Stimulated activated memory B cell treated with anti-CD40 and anti-IgM and Interleukin-4, amounts not matched to agents 10 μg/mL and 1 μg/mL and 100 μg/mL, for 72 hours (primary cell): ENCODE results near the gene UTP15.

Experiments
- ATAC-seq: fragments of 150-1000 bp; cut with Tn5 transposase; 2 replicates; pipeline ENCODE4 v1.10.0; 2021
- H3K27ac Mint-ChIP-seq: one replicate; pipeline ENCODE4 v1.8.0; 2022; ENCODE audit warnings: mild to moderate bottlenecking, mixed read lengths
- H3K27me3 Mint-ChIP-seq: one replicate; pipeline ENCODE4 v1.8.0; 2022; ENCODE audit warnings: mixed read lengths
- H3K36me3 Mint-ChIP-seq: one replicate; pipeline ENCODE4 v1.8.0; 2022; ENCODE audit warnings: mixed read lengths
- H3K4me1 Mint-ChIP-seq: one replicate; pipeline ENCODE4 v1.8.0; 2022; ENCODE audit warnings: mixed read lengths
- H3K4me3 Mint-ChIP-seq: one replicate; pipeline ENCODE4 v1.8.0; 2022; ENCODE audit warnings: mild to moderate bottlenecking, moderate library complexity, mixed read lengths
- H3K9me3 Mint-ChIP-seq: one replicate; pipeline ENCODE4 v1.8.0; 2022; ENCODE audit warnings: mixed read lengths

UTP15 gene

DNA sequence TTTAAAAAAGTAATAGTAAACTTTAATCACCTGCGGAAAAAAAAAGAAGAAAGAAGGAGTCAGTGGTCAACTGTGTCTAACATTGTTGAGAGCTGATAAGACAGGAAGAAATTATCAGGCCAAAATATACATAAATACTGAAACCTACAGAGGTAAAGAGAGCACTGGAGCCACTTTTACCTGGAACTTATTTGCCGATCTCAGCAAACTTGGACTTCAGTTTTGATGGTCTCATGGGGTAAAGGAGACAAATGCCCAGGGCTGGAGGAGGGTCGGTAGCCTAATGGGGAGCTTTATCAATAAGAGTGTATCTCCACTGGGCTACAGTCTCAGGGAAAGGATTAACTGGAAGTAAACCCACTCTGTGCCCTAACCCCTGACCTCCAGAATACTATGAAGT, 33.8 kb downstream of the UTP15 start:
- H3K27ac Mint-ChIP-seq = no peak overlapping the region
- ATAC-seq = no peak

DNA sequence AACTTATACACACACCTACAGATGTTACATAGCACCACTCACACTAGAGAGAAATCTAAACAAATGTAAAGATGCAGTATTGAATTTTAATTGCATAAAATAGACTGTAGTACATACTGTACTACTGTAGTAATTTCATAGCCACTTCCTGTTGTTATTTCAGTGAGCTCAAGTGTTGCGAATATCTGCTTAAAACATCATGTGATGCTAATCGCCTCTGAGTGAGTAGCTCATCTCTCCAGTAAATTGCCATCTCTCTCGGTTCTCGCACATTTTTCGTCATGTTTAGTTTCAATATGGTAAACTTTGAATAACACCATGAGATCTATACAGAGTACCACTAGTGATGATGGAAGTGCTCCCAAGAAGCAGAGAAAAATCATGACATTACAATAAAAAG, 38.5 kb downstream of the UTP15 start:
- peaks cover 4% of the 10 kb centered on the region for H3K9me3 Mint-ChIP-seq
- no peak overlapping the region for H3K27ac Mint-ChIP-seq
- H3K4me3 Mint-ChIP-seq = no peak overlapping the region
- H3K36me3 Mint-ChIP-seq = peaks cover 5% of the 10 kb centered on the region
- no peaks in the 10 kb centered on the region for H3K27me3 Mint-ChIP-seq
- no peaks in the 10 kb centered on the region for H3K4me1 Mint-ChIP-seq
- no peak for ATAC-seq

More for the DNA sequence above, 33.8 kb downstream of the UTP15 start:
- peaks cover 5% of the 10 kb centered on the region for H3K36me3 Mint-ChIP-seq
- H3K27me3 Mint-ChIP-seq = no peaks in the 10 kb centered on the region
- H3K4me3 Mint-ChIP-seq = no peak overlapping the region
- no peaks in the 10 kb centered on the region for H3K4me1 Mint-ChIP-seq
- peaks cover 4% of the 10 kb centered on the region for H3K9me3 Mint-ChIP-seq

DNA sequence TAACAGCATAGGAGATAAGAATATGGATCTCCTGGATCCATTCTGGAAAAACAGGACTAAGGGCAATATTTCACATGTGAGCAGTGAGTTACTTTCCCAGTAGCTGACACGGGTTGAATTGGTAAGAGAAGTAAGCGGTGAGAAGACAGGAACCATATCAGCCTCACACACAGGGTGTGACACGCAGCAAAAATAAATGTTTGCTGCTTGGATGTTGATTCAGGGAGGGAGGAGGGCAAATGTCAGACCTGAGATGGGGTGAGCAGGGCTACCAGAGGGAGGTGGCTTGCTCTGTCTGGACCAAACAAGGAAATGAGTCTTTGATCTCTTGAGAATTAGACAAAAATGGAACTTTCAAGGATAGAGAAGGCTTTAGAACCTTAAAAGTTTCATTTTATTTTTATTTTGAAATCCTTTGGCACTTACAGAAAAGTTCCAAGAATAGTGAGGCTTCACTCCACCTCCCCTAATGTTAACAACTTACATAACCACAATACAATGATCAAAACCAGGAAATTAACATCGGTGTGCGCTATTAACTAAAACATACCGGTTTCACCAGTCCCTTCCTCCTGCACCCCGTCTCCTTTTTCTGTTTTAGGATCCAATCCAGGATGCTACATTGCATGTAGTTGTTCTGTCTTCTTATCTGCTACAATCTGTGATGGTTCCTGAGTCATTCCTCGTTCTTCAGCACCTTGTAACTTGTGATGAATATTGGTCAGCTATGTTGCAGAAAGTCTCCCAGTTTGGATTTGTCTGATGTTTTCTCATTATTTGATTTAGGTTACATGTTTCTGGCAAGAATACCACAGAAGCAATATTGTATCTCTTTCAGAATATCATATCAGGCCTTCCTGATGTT, 39.9 kb downstream of the UTP15 start:
- H3K9me3 Mint-ChIP-seq = peaks cover 4% of the 10 kb centered on the region
- H3K4me1 Mint-ChIP-seq = no peaks in the 10 kb centered on the region
- peaks cover 5% of the 10 kb centered on the region for H3K36me3 Mint-ChIP-seq
- ATAC-seq = no peak
- H3K4me3 Mint-ChIP-seq = no peak overlapping the region
- peaks cover 4% of the 10 kb centered on the region for H3K27me3 Mint-ChIP-seq
- H3K27ac Mint-ChIP-seq = no peak overlapping the region

DNA sequence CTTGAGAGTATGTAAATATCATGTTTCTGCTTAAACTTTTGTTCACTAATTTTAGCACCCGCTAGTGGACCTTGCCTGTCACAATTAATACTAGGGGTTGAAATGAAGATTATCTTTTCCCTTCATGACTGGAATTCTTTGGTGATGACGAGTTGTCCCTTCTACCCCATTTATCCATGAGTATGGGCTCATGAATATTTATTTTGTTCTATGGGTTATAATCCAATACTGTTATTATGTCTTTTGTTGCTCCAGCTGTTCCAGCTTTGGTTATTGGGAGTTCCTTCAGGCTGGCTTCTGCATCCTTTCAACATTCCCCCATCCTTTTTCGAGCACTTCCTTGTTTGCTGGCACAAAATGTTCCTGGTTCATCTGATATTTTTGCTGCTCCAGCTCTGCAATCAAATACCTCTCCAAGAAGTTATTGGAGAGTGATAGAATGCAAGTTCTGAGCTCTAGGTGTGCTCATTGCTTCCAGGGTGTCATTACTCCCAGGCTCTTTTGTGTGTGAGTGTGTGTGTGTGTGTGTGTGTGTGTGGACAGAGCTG, 40.7 kb downstream of the UTP15 start:
- Mint-ChIP-seq H3K27me3 (peaks cover 13% of the 10 kb centered on the region), H3K4me1 (no peaks in the 10 kb centered on the region), H3K9me3 (peaks cover 7% of the 10 kb centered on the region), H3K4me3 (no peak overlapping the region), H3K36me3 (peaks cover 5% of the 10 kb centered on the region), H3K27ac (no peak overlapping the region)
- ATAC-seq = no peak

DNA sequence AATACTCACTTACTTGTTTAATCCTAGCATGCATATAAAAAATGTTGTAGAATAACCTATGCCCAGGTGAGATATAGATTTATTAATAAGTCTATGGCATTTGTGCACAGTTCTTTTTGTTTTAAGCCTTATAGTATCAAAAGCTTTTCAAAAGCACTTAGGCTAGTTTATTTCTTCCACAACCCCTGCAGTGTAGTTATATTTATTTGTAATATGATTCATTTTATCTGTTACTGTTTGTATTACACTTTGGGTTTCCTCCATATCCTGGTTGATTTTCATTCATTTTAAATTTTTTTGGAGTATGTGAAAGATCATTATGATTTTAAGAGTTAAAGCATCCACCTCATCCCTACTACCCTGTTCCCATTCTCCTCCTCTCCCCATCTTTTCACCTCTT, 41.7 kb downstream of the UTP15 start:
- no peak for ATAC-seq
- peaks cover 16% of the 10 kb centered on the region for H3K27me3 Mint-ChIP-seq
- no peaks in the 10 kb centered on the region for H3K4me1 Mint-ChIP-seq
- no peak overlapping the region for H3K4me3 Mint-ChIP-seq
- H3K9me3 Mint-ChIP-seq = peaks cover 3% of the 10 kb centered on the region
- H3K36me3 Mint-ChIP-seq = no peaks in the 10 kb centered on the region
- H3K27ac Mint-ChIP-seq = no peak overlapping the region

DNA sequence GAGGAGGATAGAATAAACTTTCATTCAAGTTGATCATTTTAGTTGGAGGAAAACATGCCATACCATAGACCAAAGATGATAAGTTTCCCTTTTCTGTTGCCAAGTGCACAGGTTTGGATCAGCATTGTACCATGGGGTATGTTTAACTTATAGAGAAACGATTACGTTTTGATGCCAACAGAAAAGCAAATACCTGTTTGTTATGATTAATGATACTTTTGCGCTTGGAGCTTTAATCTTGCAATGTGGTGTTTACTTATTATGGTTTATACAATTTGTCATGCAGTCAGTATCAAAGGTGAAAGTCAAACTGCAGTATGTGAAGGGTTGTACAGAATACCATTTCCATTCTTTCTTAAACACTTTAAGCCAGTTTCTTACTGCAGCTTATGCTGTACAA, 47.3 kb downstream of the UTP15 start:
- H3K36me3 Mint-ChIP-seq = no peaks in the 10 kb centered on the region
- H3K27me3 Mint-ChIP-seq = peaks cover 47% of the 10 kb centered on the region

DNA sequence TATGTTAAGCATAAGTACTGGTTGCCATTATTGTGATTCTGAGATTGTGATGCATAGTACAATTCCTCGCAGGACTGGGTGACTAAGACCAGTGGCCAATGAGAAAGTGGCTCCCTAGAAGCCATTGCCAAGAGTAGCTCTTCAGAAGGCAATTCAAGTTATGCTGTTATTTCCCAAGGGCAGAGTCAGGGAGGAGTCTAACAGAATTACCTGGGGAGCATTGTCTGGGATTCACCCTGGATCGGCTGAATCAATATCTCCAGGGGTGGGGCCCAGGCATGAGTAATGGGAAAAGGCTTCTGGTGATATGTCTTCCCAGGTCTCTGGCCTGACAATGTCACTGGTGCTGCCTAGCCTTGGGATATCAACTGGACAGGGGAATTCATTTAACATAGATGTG, 49.5 kb downstream of the UTP15 start:
- Mint-ChIP-seq H3K27me3 (peaks cover 55% of the 10 kb centered on the region), H3K4me1 (no peaks in the 10 kb centered on the region), H3K9me3 (peaks cover 3% of the 10 kb centered on the region), H3K4me3 (no peak overlapping the region), H3K36me3 (no peaks in the 10 kb centered on the region), H3K27ac (no peak overlapping the region)
- ATAC-seq = no peak

More for the DNA sequence above, 47.3 kb downstream of the UTP15 start:
- Mint-ChIP-seq H3K4me1 (no peaks in the 10 kb centered on the region), H3K27ac (no peak overlapping the region), H3K4me3 (no peak overlapping the region), H3K9me3 (peaks cover 3% of the 10 kb centered on the region)
- no peak for ATAC-seq

DNA sequence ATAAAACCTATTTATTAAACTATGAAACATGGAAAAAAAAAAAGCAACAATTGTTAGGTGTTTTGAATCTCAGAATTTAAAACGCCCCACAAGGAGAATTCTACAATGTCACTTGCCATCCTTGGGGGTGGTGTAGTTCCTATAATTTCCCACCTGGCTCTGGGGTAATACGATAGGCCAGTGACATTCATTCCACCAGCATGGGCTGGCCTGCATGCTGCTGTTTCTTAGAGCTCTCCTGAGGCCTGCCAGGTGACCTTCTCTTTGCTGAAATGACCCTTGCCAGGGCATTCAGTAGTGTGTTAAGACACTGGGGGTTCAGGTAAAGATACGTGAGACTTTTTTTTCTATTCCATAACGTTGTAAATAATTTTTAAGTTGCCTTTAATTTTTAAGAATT, 50.4 kb downstream of the UTP15 start:
- ATAC-seq = no peak
- no peaks in the 10 kb centered on the region for H3K4me1 Mint-ChIP-seq
- no peaks in the 10 kb centered on the region for H3K36me3 Mint-ChIP-seq
- no peak overlapping the region for H3K4me3 Mint-ChIP-seq
- H3K27ac Mint-ChIP-seq = no peak overlapping the region
- H3K9me3 Mint-ChIP-seq = peaks cover under 1% of the 10 kb centered on the region
- H3K27me3 Mint-ChIP-seq = peaks cover 48% of the 10 kb centered on the region

DNA sequence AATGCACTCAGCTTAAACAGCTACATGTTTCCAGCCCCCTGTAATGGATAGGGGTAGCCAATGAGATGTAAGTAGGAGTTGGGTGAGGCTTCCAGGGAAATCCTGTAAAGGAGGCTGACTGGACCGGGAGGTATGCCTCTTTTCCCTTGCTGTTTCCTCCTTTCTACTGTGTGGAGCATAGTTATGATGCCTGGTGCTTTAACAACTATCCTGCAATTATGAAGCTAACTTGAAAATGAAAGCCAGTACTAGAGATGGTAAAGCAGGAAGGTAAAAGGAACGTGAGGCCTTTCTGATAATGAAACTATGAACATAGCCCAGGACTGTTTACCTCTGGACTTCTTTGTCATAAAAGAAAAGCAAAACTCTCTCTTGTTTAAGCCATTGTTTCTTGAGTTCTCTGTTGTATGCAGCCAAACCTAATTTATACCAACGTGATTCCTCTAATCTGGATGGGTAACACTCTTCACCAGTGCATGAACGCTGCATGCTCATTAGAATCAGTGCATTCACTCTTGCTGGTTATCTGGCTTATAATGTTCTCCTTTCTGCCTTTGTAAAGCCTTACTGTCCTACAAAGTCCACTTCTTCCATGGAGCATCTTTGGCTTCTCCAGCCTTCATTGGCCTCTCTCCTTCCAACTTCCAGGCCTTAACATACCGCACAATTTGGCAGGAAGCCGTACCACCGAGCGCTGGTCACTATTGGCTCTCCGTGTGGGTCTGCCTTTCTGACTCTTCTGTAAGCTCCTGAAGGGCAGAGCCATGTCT, 52.2 kb downstream of the UTP15 start:
- Mint-ChIP-seq H3K36me3 (no peaks in the 10 kb centered on the region), H3K9me3 (no peaks in the 10 kb centered on the region), H3K27me3 (peaks cover 55% of the 10 kb centered on the region), H3K27ac (no peak overlapping the region), H3K4me1 (no peaks in the 10 kb centered on the region), H3K4me3 (no peak overlapping the region)
- ATAC-seq = no peak

DNA sequence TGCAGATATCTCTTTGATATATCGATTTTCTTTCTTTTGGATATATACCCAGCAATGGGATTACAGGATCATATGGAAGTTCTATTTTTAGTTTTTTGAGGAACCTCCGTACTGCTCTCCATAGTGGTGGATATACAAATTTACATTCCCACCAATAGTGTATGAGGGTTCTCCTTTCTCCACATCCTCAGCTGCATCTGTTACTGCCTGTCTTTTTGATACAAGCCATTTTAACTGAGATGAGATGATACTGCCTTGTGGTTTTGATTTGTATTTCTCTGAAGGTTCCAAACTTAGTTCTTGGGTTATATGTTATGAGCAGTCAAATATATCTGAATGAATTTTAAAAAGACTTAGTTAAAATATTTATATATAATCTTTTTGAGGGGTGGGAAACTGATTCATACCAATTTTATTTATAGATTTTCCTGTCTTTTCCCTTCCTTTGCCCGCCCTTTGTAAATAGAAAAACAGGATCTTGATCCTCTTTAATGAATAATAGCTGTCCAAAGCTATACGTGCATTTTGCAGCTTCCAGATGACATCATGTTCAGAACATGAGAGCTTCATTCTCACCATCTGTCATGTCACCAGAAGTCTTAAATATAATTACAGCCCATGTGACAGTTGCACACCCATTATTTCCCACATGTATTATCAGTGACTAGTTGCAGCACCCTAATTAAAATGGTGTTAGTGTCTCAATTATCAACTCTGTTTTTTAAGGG, 54.2 kb downstream of the UTP15 start:
- no peak for ATAC-seq
- no peaks in the 10 kb centered on the region for H3K36me3 Mint-ChIP-seq
- H3K4me3 Mint-ChIP-seq = no peak overlapping the region
- peaks cover 58% of the 10 kb centered on the region for H3K27me3 Mint-ChIP-seq
- H3K9me3 Mint-ChIP-seq = no peaks in the 10 kb centered on the region
- no peak overlapping the region for H3K27ac Mint-ChIP-seq
- no peaks in the 10 kb centered on the region for H3K4me1 Mint-ChIP-seq

DNA sequence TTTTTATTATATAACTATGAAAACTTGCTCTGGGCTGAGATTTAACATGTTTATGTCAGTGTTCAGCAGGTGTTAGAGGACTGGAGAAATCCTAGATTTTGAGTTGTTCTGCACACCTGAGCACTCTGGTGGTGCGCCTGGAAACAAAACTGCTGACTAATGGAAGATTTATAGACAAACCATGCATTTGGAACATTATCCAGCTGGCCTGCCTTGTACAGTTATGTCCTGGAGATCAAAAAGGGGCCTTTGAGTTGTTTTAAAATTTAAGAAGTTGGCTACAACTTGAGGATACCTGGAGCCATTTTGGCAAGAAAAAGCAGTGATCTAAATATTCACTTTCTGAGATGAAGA, 54.8 kb downstream of the UTP15 start:
- H3K4me1 Mint-ChIP-seq = peaks cover 5% of the 10 kb centered on the region
- H3K27me3 Mint-ChIP-seq = peaks cover 58% of the 10 kb centered on the region
- H3K27ac Mint-ChIP-seq = no peak overlapping the region
- no peaks in the 10 kb centered on the region for H3K36me3 Mint-ChIP-seq
- no peak overlapping the region for H3K4me3 Mint-ChIP-seq
- ATAC-seq = no peak
- H3K9me3 Mint-ChIP-seq = no peaks in the 10 kb centered on the region

DNA sequence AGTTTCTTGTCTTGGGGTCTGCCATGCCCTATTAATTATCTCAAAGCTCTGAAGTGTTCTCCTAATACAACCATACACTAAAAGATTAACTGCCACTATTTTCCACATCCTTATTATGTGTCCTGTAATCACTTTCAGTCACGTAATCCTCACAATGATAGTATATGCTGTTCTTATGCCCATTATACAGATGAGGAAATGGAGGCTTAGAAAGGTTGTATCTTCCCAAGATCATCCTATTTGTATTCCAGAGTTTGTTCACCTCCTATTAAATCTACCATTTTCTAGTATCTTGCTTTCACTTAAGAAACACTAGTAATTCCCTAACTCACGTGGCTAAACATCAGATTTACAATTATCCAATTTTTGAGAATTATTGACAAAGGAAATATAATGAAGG, 57.5 kb downstream of the UTP15 start:
- ATAC-seq = no peak
- Mint-ChIP-seq H3K27ac (no peak overlapping the region), H3K4me1 (peaks cover 6% of the 10 kb centered on the region), H3K27me3 (peaks cover 66% of the 10 kb centered on the region), H3K36me3 (no peaks in the 10 kb centered on the region), H3K9me3 (no peaks in the 10 kb centered on the region), H3K4me3 (no peak overlapping the region)

DNA sequence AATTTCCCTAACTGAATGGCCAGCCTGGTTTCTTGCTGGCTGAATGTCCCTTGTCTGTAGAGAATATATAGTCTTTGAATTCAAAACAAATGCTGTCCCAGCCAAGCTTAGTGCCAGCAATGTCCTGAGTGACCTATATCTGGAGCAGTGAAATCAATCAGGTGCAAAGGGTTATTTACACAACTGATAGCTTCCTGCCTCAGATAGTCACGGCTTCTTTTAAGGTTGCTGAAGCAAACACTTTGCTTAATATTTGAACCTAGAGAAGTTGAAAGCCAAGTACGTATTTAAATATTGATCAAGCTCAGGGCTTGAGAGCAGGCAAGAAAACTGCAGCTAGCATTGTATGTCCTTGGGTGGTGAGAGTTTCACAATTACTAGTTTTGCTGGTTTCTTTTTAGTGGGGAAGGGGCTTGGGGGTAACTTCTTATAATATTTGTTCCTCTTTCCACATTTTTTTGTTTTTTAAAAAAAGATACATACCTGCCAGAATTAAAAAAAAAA, 58.4 kb downstream of the UTP15 start:
- Mint-ChIP-seq H3K36me3 (no peaks in the 10 kb centered on the region), H3K4me1 (peaks cover 6% of the 10 kb centered on the region), H3K27me3 (peaks cover 71% of the 10 kb centered on the region), H3K4me3 (no peak overlapping the region), H3K27ac (no peak overlapping the region), H3K9me3 (no peaks in the 10 kb centered on the region)
- no peak for ATAC-seq

DNA sequence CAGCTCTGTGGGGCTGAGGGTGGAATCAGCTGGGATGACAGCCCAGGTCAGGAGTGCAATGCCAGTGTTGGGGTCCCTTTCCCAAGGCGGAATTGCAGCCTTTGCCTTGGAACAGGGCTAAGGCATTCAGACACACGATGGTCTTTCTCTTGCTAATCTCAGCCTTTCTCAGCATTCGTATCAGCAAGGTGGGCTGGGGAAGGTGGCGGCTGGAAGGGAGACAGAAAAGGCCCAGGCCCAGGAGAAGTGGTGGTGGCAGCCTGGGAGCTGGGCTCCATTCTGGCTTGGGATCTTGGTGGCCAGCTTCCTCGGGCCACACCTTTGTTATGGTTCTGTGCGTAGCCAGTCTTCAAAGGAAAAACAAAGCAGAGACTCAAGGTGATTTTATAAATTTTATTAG, 59.3 kb downstream of the UTP15 start:
- no peak for ATAC-seq
- no peak overlapping the region for H3K4me3 Mint-ChIP-seq
- H3K27me3 Mint-ChIP-seq = peaks cover 69% of the 10 kb centered on the region
- no peaks in the 10 kb centered on the region for H3K9me3 Mint-ChIP-seq
- peaks cover 6% of the 10 kb centered on the region for H3K4me1 Mint-ChIP-seq
- no peak overlapping the region for H3K27ac Mint-ChIP-seq
- no peaks in the 10 kb centered on the region for H3K36me3 Mint-ChIP-seq

DNA sequence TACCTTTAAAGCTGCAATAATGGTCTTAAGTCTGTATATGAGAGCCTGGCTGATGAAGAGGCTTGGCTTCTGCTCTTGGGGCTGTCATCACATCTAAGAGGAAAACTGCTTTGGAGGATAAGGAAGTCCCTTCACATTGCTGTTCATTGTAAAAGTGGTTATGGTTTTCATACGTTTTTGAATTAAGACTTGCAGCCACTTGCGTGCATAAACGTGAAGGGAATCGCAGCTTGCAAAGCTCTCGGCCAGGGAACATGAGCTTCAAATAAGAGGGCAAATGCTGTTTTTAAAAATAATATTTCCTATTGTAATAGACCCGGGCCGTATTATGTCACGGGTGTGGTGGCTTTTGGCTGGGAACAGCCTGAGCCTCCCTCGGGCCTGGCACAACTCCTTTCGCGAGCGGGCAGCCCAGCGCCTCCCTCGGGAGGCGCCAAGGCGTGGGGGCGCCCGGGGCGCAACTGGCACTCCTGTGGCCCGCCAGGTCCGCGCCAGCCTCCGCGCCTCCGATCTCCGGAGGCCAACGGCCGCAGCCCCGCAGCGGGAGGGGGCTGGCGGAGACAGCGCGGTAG, 59.9 kb downstream of the UTP15 start:
- Mint-ChIP-seq H3K36me3 (no peaks in the 10 kb centered on the region), H3K4me1 (peaks cover 6% of the 10 kb centered on the region), H3K9me3 (no peaks in the 10 kb centered on the region), H3K4me3 (peak overlapping the region; percentile 44), H3K27ac (no peak overlapping the region), H3K27me3 (peaks cover 69% of the 10 kb centered on the region)
- no peak for ATAC-seq
